IPS-18a (cell line): Measurements from ENCODE around the gene ZNF785.

Experiments used
- H3K27ac ChIP-seq: one replicate; pipeline ENCODE4 v1.5.1; 2013; ENCODE audit warnings: low read length
- H3K27me3 ChIP-seq: one replicate; pipeline ENCODE4 v1.6.1; 2013; ENCODE audit warnings: mild to moderate bottlenecking, low read length; ENCODE audit not compliant: control insufficient read depth, insufficient read depth
- H3K36me3 ChIP-seq: one replicate; pipeline ENCODE4 v1.6.1; 2013; ENCODE audit warnings: low read depth, low read length; ENCODE audit not compliant: control insufficient read depth
- H3K4me1 ChIP-seq: one replicate; pipeline ENCODE4 v1.6.1; 2013; ENCODE audit warnings: low read depth, low read length; ENCODE audit not compliant: control insufficient read depth
- H3K4me3 ChIP-seq: one replicate; pipeline ENCODE4 v1.5.1; 2013; ENCODE audit warnings: low read length
- H3K9ac ChIP-seq: one replicate; pipeline ENCODE4 v1.6.1; 2013; ENCODE audit warnings: mild to moderate bottlenecking, low read length, moderate library complexity
- H3K9me3 ChIP-seq: one replicate; pipeline ENCODE4 v1.6.1; 2013; ENCODE audit warnings: low read depth, low read length; ENCODE audit not compliant: control insufficient read depth

ZNF785 gene

DNA sequence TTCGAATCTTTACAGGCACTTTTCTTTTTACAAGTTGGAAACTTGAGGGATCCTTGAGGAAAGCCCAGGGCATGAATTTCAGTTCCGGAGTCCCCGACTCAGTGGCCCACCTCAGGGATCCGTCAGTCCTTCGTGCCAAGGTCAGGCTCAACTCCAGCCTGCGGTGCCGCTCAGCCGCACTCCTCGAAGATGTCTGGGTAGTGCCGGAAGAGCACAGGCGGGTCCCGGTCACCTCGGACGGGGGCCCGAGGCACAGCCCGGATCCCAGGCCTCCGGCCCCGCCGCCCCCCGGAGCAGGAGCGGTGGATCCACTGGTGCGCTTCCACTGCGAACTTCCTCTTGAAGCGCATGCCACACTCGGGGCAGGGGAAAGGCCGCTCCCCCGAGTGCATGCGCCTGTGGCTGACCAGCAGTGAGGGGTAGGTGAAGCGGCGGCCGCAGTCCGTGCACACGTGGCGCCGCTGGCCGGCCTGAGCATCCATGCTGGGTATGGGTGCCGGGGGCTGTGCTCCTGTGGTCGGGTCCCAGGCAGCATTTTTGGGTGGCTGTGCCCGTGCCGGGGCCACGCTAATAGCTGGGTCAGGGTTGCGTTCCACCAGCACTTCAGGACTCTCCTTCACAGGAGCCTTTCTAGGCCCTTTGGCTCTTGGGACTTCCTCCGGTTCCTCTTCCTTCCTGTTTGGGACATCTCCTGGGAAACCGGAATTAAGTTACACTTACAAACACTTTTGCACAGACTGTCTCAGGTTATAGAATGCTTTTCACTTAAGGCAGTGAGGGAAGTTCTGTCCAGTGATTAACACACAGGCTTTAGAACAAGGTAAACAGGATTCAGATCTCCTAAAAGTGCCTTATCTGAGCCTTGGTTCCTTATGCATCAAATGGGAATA is 15.5 kb downstream of the ZNF785 start:
- Histone ChIP-seq H3K9me3 (no peaks in the 10 kb centered on the region), H3K9ac (no peak overlapping the region), H3K27ac (no peak overlapping the region), H3K4me1 (no peaks in the 10 kb centered on the region), H3K36me3 (no peaks in the 10 kb centered on the region), H3K27me3 (no peaks in the 10 kb centered on the region), H3K4me3 (no peak overlapping the region)

GRCh38 chr16:30569281-30569680 is 16.2 kb downstream of the ZNF785 start:
- H3K27me3 ChIP-seq = no peaks in the 10 kb centered on the region
- no peaks in the 10 kb centered on the region for H3K9me3 ChIP-seq
- H3K9ac ChIP-seq = no peak overlapping the region
- no peaks in the 10 kb centered on the region for H3K4me1 ChIP-seq
- H3K27ac ChIP-seq = no peak overlapping the region
- no peak overlapping the region for H3K4me3 ChIP-seq
- no peaks in the 10 kb centered on the region for H3K36me3 ChIP-seq

DNA sequence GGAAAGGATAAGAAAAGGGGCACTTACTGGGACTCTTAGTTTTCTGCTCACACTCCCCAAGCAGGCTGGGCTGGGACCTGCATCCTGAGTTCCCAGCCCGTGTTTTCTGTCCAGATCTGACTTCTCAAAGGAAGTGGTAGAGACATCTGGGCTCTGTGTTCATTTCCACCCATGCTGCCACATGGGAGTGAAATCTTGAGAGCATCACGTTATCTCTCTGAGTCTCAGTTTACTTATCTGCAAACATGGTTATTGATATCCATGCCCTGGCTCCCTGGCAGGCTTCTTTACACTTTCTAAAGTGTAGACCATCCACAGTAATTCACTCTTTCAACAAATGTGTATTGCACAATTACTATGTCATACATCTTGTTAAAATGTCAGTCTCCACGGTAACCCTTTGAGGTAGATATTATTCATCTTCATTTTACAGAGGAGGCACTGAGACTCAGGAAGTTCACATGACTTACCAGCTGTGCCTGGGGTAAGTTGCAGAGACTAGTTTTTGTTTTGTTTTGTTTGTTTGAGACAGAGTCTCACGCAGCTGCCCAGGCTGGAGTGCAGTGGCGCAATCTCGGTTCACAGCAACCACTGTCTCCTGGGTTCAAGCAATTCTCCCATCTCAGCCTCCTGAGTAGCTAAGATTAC is 17.4 kb downstream of the ZNF785 start:
- Histone ChIP-seq H3K4me3 (no peak overlapping the region), H3K27ac (no peak overlapping the region), H3K27me3 (no peaks in the 10 kb centered on the region), H3K9me3 (no peaks in the 10 kb centered on the region), H3K9ac (no peak overlapping the region), H3K4me1 (no peaks in the 10 kb centered on the region), H3K36me3 (no peaks in the 10 kb centered on the region)

DNA sequence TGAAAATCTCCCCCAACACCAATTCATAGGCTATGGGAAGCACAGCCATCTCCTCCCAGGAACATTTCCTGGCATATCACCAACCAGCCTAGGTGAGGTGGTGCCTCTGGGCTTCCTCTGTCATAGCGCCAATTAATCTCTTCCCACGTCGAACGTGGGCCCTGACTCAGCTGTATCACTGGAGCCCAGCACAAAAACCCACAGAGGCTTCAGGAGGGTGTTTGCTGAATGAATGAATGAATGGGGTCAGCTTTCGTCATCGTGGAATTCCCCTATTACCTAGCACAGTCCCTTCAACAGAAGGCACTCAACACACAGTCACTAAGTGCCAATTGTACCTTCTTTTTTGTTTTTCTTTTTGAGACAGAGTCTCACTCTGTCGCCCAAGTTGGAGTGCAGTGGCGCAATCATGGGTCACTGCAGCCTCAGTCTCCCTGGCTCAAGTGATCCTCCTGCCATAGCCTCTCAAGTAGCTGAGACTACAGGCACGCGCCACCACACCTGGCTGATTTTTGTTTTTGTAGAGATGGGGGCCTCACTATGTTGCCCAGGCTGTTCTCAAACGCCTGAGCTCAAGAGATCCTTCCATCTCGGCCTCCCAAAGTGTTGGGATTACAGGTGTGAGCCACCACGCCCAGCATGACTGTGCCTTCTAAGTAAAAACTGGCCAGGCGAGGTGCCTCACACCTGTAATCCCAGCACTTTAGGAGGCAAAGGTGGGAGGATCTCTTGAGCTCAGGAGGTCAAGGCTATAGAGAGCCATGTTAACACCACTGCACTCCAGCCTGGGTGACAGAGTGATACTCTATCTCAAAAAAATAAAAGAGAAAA is 18.1 kb downstream of the ZNF785 start:
- no peak overlapping the region for H3K9ac ChIP-seq
- H3K4me1 ChIP-seq = no peaks in the 10 kb centered on the region
- H3K9me3 ChIP-seq = no peaks in the 10 kb centered on the region
- H3K27me3 ChIP-seq = no peaks in the 10 kb centered on the region
- H3K27ac ChIP-seq = no peak overlapping the region
- H3K36me3 ChIP-seq = no peaks in the 10 kb centered on the region
- H3K4me3 ChIP-seq = no peak overlapping the region

- Histone ChIP-seq H3K4me3 (no peak overlapping the region), H3K36me3 (no peaks in the 10 kb centered on the region), H3K27me3 (no peaks in the 10 kb centered on the region), H3K9me3 (no peaks in the 10 kb centered on the region), H3K27ac (no peak overlapping the region), H3K9ac (no peak overlapping the region), H3K4me1 (no peaks in the 10 kb centered on the region)
These were observed 19.0 kb downstream of the ZNF785 start for GRCh38 chr16:30566531-30566930.

DNA sequence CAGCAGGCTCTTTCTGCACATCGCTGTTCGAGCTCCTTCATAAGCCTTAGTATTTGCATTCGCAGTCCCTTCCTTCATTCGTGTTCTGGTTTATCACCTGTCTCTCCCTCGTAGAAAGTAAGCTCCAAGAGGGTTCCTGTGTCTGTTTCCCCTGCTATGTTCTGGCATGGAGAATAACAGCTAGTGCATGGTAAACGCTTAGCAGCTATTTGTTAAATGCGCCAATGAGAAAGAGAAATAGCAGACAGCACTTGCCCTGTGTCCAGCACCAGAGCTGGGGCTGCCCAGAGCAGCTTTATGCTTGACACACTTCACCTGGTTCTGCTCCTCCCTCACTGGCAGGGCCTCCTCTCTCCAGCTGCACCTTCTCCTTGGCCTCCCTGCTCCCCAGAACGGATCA is 19.5 kb downstream of the ZNF785 start:
- no peaks in the 10 kb centered on the region for H3K27me3 ChIP-seq
- no peaks in the 10 kb centered on the region for H3K36me3 ChIP-seq
- no peak overlapping the region for H3K4me3 ChIP-seq
- no peaks in the 10 kb centered on the region for H3K4me1 ChIP-seq
- H3K9ac ChIP-seq = no peak overlapping the region
- H3K9me3 ChIP-seq = no peaks in the 10 kb centered on the region
- no peak overlapping the region for H3K27ac ChIP-seq

DNA sequence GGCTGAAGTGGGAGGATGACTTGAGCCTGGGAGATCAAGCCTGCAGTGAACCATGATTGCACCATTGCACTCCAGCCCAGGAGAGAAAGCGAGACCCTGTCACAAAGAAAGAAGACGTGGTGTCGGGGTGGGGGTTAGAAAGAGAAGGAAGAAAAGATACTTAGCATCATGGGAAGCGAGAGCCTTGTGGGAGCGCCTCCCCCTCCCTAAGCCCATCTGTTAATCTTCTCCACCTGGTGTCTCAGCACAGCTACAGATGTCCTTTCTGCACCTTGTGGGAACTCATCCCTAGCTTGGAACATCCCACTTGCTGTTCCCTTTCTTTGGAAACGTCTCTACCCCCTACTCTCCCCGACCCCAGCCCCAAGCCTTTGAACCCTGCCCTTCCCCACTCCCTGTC is 20.0 kb downstream of the ZNF785 start:
- Histone ChIP-seq H3K4me1 (no peaks in the 10 kb centered on the region), H3K4me3 (no peak overlapping the region), H3K9me3 (no peaks in the 10 kb centered on the region), H3K27me3 (no peaks in the 10 kb centered on the region), H3K27ac (no peak overlapping the region), H3K36me3 (no peaks in the 10 kb centered on the region), H3K9ac (no peak overlapping the region)

DNA sequence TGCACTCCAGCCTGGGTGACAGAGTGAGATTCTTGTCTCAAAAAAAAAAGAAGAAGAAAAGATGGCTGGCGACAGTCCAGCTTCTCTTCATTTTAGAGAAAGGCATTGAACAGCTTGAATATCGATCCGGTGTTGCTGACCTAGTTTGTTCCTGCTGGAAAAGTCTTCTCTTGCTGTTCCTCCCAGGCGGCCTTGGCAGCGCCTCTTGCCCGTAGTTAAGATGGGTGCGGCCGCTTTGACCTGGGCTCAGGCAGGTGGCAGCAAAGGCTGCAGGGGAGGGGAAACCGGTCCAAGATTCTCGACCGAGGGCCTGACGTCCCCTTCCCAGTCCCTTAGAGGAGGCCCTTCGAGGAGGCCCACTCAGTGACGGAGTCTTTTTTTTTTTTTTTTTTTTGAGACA is 23.5 kb downstream of the ZNF785 start:
- no peaks in the 10 kb centered on the region for H3K36me3 ChIP-seq
- H3K9me3 ChIP-seq = no peaks in the 10 kb centered on the region
- H3K4me1 ChIP-seq = peaks cover 6% of the 10 kb centered on the region
- H3K27ac ChIP-seq = no peak overlapping the region
- H3K4me3 ChIP-seq = no peak overlapping the region
- no peak overlapping the region for H3K9ac ChIP-seq
- H3K27me3 ChIP-seq = no peaks in the 10 kb centered on the region

- H3K4me1 ChIP-seq = peaks cover 6% of the 10 kb centered on the region
- H3K9ac ChIP-seq = no peak overlapping the region
- no peak overlapping the region for H3K4me3 ChIP-seq
- no peaks in the 10 kb centered on the region for H3K9me3 ChIP-seq
- no peaks in the 10 kb centered on the region for H3K27me3 ChIP-seq
- H3K27ac ChIP-seq = no peak overlapping the region
- H3K36me3 ChIP-seq = no peaks in the 10 kb centered on the region
These were observed 24.2 kb downstream of the ZNF785 start for GRCh38 chr16:30561089-30561816.

- peaks cover 3% of the 10 kb centered on the region for H3K36me3 ChIP-seq
- H3K9ac ChIP-seq = no peak overlapping the region
- no peak overlapping the region for H3K4me3 ChIP-seq
- H3K27ac ChIP-seq = no peak overlapping the region
- H3K4me1 ChIP-seq = peaks cover 6% of the 10 kb centered on the region
- H3K9me3 ChIP-seq = no peaks in the 10 kb centered on the region
- no peaks in the 10 kb centered on the region for H3K27me3 ChIP-seq
These were observed 25.8 kb downstream of the ZNF785 start for GRCh38 chr16:30559690-30560089.

GRCh38 chr16:30558789-30559377 is 26.6 kb downstream of the ZNF785 start:
- Histone ChIP-seq H3K4me1 (peaks cover 6% of the 10 kb centered on the region), H3K27ac (peak overlapping the region; percentile 88), H3K9me3 (no peaks in the 10 kb centered on the region), H3K4me3 (peak overlapping the region; percentile 47), H3K9ac (peak overlapping the region; percentile 63), H3K36me3 (peaks cover 9% of the 10 kb centered on the region), H3K27me3 (no peaks in the 10 kb centered on the region)
